Ovary (tissue), 9 donors: ENCODE measurements around the gene CHRNE. TPM values are rescaled to one million over a fixed set of nuclear protein-coding genes. Genes with fewer than 3 reads are reported as not detected.

Experiments used
- DNase-seq, 5 donors: peaks; one replicate each; pipeline ENCODE4 v3.0.0-alpha.2; 2019 to 2020
- H3K27ac ChIP-seq, 2 donors: fragments of 200-600 bp; one replicate each; pipeline versions ENCODE4 v1.5.1 to v1.8.0; 2019 to 2022
- H3K27me3 ChIP-seq: fragments of 200-600 bp; one replicate; pipeline ENCODE4 v1.8.0; 2022
- H3K36me3 ChIP-seq: fragments of 200-600 bp; sonication (generic); one replicate; pipeline ENCODE4 v1.5.1; 2019
- H3K4me1 ChIP-seq: one replicate; pipeline ENCODE4 v1.8.1; 2013; ENCODE audit warnings: mild to moderate bottlenecking, moderate library complexity; ENCODE audit not compliant: insufficient read depth
- H3K4me3 ChIP-seq: fragments of 200-600 bp; sonication (generic); one replicate; pipeline ENCODE4 v1.5.1; 2017
- H3K9me3 ChIP-seq, 2 donors: fragments of 200-600 bp in 1 of 2; sonication (generic) in 1 of 2; one replicate each; pipeline versions ENCODE4 v1.5.1 to v1.8.1; 2013 to 2019; ENCODE audit warnings: mild to moderate bottlenecking in 1 of 2, moderate library complexity in 1 of 2
- EP300 ChIP-seq: sonication (generic); formaldehyde crosslinking; IDR thresholded peaks from one replicate; pipeline ENCODE4 v1.6.1; 2017; ENCODE audit warnings: antibody characterized with exemption
- POLR2A ChIP-seq: fragments of 450-650 bp; IDR thresholded peaks from one replicate; pipeline ENCODE4 v1.6.1; 2017; ENCODE audit warnings: antibody characterized with exemption, mild to moderate bottlenecking, moderate library complexity
- WGBS, 3 donors: extraction: QIAGEN DNeasy Blood & Tissue Kit in 1 of 3; methylation state at CpG; one replicate each; pipeline versions ENCODE4 v1.1.5 to v1.1.7; 2013 to 2017; 5-methylcytosine and 5-hydroxymethylcytosine counted together
- intact Hi-C, 4 donors: fragments of 100-400 bp; cut with DNase I; formaldehyde crosslinking; loops; one replicate each; pipeline versions ENCODE4 v1.11.0 to v1.15.1; 2022 to 2023
- polyA plus RNA-seq, 2 donors: library from polyadenylated mRNA; stranded (reverse); fragments of 200-250 nt in 1 of 2; fragments of 350-450 nt in 1 of 2; fragmentation: Illumina TruSeq in 1 of 2; extraction: RNeasy Lipid Tissue Mini Kit (QIAGEN cat#74804) in 1 of 2; gene quantifications; one replicate each; pipeline ENCODE4 v1.2.3, GENCODE V29; 2013 to 2014
- total RNA-seq, 7 donors: library from RNA; depleted of rRNA in 2 of 7; stranded (reverse); fragments of >200 nt in 2 of 7; fragmentation: NEBNext Ultra II Directional in 3 of 7; extraction: Animal tissue kit (Norgen Biotek cat#: 25700) in 3 of 7; gene quantifications; one replicate each; pipeline versions ENCODE4 v1.1.0 to v1.2.4, GENCODE V29; 2016 to 2023
- TF ChIP-seq, protein P1 (sequence below), 3 donors: fragments of 450-650 bp in 2 of 3; fragments of 200-600 bp in 1 of 3; IDR thresholded peaks; one replicate each; pipeline versions ENCODE4 v1.5.1 to v1.8.0; 2016 to 2022; ENCODE audit warnings: antibody characterized with exemption in 3 of 3, mild to moderate bottlenecking in 1 of 3
- donor health status: DM: no; HTN: no; CAD: no; lungs with moderate emphysema.
- donor health status: DM: no; HTN: no; CAD: no.
- donor health status: Bipolar disorder and iron deficiency.
- donor health status: DM: yes; HTN: yes; CAD: no.
- donor health status: DM: no; HTN: no; CAD: no.
- donor health status: DM: yes; HTN: yes; CAD: no.

The CHRNE gene
- total and polyA plus RNA-seq, 9 donors: 0.34 to 1.4 (median 1.0) TPM

DNA sequence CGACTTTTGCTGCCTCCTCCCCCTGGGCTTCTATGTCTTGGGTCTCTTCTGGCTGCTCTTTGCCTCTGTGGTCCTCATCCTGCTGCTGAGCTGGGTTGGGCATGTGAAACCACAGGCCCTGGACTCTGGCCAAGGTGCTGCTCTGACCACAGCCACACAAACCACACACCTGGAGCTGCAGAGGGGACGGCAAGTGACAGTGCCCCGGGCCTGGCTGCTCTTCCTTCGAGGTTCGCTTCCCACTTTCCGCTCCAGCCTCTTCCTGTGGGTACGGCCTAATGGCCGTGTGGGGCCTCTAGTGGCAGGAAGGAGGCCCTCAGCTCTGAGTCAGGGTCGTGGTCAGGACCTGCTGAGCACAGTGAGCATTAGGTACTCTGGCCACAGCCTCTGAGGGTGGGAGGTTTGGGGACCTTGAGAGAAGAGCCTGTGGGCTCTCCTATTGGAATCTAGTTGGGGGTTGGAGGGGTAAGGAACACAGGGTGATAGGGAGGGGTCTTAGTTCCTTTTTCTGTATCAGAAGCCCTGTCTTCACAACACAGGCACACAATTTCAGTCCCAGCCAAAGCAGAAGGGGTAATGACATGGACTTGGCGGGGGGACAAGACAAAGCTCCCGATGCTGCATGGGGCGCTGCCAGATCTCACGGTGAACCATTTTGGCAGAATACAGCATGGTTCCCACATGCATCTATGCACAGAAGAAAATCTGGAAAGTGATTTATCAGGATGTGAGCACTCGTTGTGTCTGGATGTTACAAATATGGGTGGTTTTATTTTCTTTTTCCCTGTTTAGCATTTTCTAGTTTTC lies 31.5 kb upstream of the CHRNE start:
- TF ChIP-seq, protein P1, sequence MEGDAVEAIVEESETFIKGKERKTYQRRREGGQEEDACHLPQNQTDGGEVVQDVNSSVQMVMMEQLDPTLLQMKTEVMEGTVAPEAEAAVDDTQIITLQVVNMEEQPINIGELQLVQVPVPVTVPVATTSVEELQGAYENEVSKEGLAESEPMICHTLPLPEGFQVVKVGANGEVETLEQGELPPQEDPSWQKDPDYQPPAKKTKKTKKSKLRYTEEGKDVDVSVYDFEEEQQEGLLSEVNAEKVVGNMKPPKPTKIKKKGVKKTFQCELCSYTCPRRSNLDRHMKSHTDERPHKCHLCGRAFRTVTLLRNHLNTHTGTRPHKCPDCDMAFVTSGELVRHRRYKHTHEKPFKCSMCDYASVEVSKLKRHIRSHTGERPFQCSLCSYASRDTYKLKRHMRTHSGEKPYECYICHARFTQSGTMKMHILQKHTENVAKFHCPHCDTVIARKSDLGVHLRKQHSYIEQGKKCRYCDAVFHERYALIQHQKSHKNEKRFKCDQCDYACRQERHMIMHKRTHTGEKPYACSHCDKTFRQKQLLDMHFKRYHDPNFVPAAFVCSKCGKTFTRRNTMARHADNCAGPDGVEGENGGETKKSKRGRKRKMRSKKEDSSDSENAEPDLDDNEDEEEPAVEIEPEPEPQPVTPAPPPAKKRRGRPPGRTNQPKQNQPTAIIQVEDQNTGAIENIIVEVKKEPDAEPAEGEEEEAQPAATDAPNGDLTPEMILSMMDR (IDR thresholded peaks at IDR 0.05): no peak
- TF ChIP-seq POLR2A: no peak
- TF ChIP-seq EP300: no peak
- WGBS, 3 donors: 17 to 25% (median 19%) methylated on average over 14 of the region's 14 CpGs
- intact Hi-C loops: no loop called here
- no peaks in the 10 kb centered on the region for H3K9me3 ChIP-seq
- H3K36me3 ChIP-seq: no peaks in the 10 kb centered on the region
- no peaks in the 10 kb centered on the region for H3K27me3 ChIP-seq
- DNase-seq: no peak
- H3K4me3 ChIP-seq: no peak overlapping the region
- peaks cover 9% of the 10 kb centered on the region for H3K4me1 ChIP-seq
- no peak overlapping the region for H3K27ac ChIP-seq

DNA sequence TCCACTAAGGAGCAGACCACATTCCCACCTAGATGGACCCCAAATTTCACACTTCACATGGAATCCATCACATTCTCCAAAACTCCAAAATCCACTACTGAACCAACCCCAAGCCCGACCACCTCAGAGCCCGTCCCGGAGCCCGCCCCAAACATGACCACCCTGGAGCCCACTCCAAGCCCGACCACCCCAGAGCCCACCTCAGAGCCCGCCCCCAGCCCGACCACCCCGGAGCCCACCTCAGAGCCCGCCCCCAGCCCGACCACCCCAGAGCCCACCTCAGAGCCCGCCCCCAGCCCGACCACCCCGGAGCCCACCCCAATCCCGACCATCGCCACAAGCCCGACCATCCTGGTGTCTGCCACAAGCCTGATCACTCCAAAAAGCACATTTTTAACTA lies 30.7 kb upstream of the CHRNE start:
- Histone ChIP-seq H3K27me3 (no peaks in the 10 kb centered on the region), H3K4me3 (no peak overlapping the region), H3K4me1 (peaks cover 4% of the 10 kb centered on the region), H3K27ac (no peak overlapping the region), H3K36me3 (no peaks in the 10 kb centered on the region), H3K9me3 (no peaks in the 10 kb centered on the region)
- intact Hi-C loops: no loop called here
- no peak for DNase-seq
- TF ChIP-seq, protein P1 (IDR thresholded peaks at IDR 0.05): no peak
- no peak for TF ChIP-seq EP300
- TF ChIP-seq POLR2A: no peak
- 67 to 85% (median 78%) methylated on average over 16 of the region's 16 CpGs for WGBS, 3 donors

DNA sequence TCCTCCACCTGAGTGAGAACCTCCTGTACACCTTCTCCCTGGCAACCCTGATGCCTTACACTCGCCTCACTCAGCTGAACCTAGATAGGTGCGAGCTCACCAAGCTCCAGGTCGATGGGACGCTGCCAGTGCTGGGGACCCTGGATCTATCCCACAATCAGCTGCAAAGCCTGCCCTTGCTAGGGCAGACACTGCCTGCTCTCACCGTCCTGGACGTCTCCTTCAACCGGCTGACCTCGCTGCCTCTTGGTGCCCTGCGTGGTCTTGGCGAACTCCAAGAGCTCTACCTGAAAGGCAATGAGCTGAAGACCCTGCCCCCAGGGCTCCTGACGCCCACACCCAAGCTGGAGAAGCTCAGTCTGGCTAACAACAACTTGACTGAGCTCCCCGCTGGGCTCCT lies 29.9 kb upstream of the CHRNE start:
- H3K4me3 ChIP-seq: no peak overlapping the region
- 86 to 94% (median 91%) methylated on average over 12 of the region's 12 CpGs for WGBS, 3 donors
- TF ChIP-seq, protein P1 (IDR thresholded peaks at IDR 0.05): no peak
- no peak for TF ChIP-seq EP300
- TF ChIP-seq POLR2A: no peak

DNA sequence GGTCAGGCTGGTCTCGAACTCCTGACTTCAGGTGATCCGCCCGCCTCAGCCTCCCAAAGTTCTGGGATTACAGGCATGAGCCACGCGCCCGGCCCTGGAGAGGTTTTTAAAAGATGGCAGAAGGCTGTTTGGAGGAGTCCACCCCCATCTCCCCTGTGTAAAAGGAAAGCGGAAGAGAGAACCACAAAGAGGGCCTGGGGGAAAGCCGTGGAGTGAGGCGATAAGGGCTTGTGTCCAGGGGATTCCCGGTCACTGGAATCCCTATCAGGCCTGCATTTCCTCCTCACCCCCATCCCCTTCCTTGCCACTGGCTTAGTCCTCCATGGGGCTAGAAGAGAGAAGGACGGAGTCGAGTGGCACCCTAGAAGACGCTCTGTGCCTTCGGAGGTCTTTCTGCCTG lies 29.1 kb upstream of the CHRNE start, which contains the start of gene GP1BA:
TSS of gene GP1BA (plus strand) at position 315 of the 400 bp plus-strand sequence. CDS start 328 bp downstream, outside the sequence.
- Histone ChIP-seq H3K27me3 (no peaks in the 10 kb centered on the region), H3K4me1 (peaks cover 1% of the 10 kb centered on the region), H3K4me3 (no peak within 1 kb of the TSS), H3K9me3 (no peaks in the 10 kb centered on the region), H3K36me3 (no peaks in the 10 kb centered on the region), H3K27ac (no peak within 1 kb of the TSS)
- intact Hi-C loops: no loop called here
- WGBS, 3 donors: 78 to 84% (median 78%) methylated on average over 14 of the region's 14 CpGs
- TF ChIP-seq EP300 (no peak), POLR2A (no peak)
- TF ChIP-seq, protein P1 (IDR thresholded peaks at IDR 0.05): no peak
- DNase-seq: no peak

More for the DNA sequence above, 29.9 kb upstream of the CHRNE start:
- peaks cover 1% of the 10 kb centered on the region for H3K4me1 ChIP-seq
- no peak for DNase-seq
- intact Hi-C loops: no loop called here
- no peaks in the 10 kb centered on the region for H3K9me3 ChIP-seq
- no peaks in the 10 kb centered on the region for H3K36me3 ChIP-seq
- no peak overlapping the region for H3K27ac ChIP-seq
- H3K27me3 ChIP-seq: no peaks in the 10 kb centered on the region
